A673 (cell line): ENCODE measurements around the gene SLC38A2.

Source experiments
- CTCF ChIP-seq: fragments of 300-800, 200-600 bp; sonication (generic); conservative IDR thresholded peaks from 2 replicates; pipeline ENCODE4 v1.5.1; 2017; ENCODE audit warnings: low read depth, mild to moderate bottlenecking, antibody characterized with exemption, low read length, moderate library complexity, mixed read lengths
- EZH2 ChIP-seq: fragments of 200-600 bp; sonication (generic); IDR thresholded peaks from 2 replicates; pipeline ENCODE4 v1.6.1; 2017; ENCODE audit warnings: borderline replicate concordance, low read depth, mild to moderate bottlenecking, mixed read lengths, antibody characterized with exemption, low read length; ENCODE audit not compliant: poor library complexity, severe bottlenecking

- TF ChIP-seq CTCF (no peak), EZH2 (no peak)
These were observed 33.5 kb downstream of the SLC38A2 start for GRCh38 chr12:46339051-46339450.
